Liver (tissue), 9 donors: ENCODE data around the gene UBQLN2. TPM values are rescaled to one million over a fixed set of nuclear protein-coding genes. Genes with fewer than 3 reads are reported as not detected.
"Not testable (repeated sequence)": the region's sequence is repeated elsewhere in the genome, so short reads cannot be mapped to it uniquely, and the experiment has no call there.

Experiments used
- DNase-seq: peaks from one replicate; pipeline ENCODE4 v3.0.0-alpha.2; 2017; ENCODE audit warnings: low spot score
- H3K27ac ChIP-seq, 2 donors: one replicate each; pipeline ENCODE4 v1.7.0; 2013; ENCODE audit warnings: inconsistent platforms in 2 of 2, low read length in 2 of 2, control low read depth in 1 of 2, low read depth in 1 of 2, mild to moderate bottlenecking in 1 of 2
- H3K27me3 ChIP-seq, 4 donors: one replicate each; pipeline versions ENCODE4 v1.6.1 to v1.7.0; 2013; ENCODE audit warnings: low read length in 3 of 4, inconsistent platforms in 1 of 4, mild to moderate bottlenecking in 1 of 4, moderate library complexity in 1 of 4; ENCODE audit not compliant: control insufficient read depth in 4 of 4, insufficient read depth in 4 of 4
- H3K36me3 ChIP-seq, 4 donors: one replicate each; pipeline versions ENCODE4 v1.6.1 to v1.7.0; 2013; ENCODE audit warnings: low read length in 3 of 4, mild to moderate bottlenecking in 3 of 4, low read depth in 1 of 4, moderate library complexity in 1 of 4; ENCODE audit not compliant: control insufficient read depth in 4 of 4, insufficient read depth in 3 of 4
- H3K4me1 ChIP-seq, 4 donors: one replicate each; pipeline versions ENCODE4 v1.6.1 to v1.7.0; 2013; ENCODE audit warnings: low read length in 3 of 4, mild to moderate bottlenecking in 3 of 4, moderate library complexity in 1 of 4; ENCODE audit not compliant: control insufficient read depth in 4 of 4, insufficient read depth in 4 of 4
- H3K4me3 ChIP-seq, 3 donors: one replicate each; pipeline versions ENCODE4 v1.6.1 to v1.7.0; 2013; ENCODE audit warnings: low read length in 3 of 3, control low read depth in 1 of 3, low read depth in 1 of 3, mild to moderate bottlenecking in 1 of 3
- H3K9ac ChIP-seq, 2 donors: one replicate each; pipeline ENCODE4 v1.7.0; 2013; ENCODE audit warnings: low read length in 2 of 2, mild to moderate bottlenecking in 2 of 2, moderate library complexity in 2 of 2, control low read depth in 1 of 2, low read depth in 1 of 2
- H3K9me3 ChIP-seq, 4 donors: one replicate each; pipeline versions ENCODE4 v1.6.1 to v1.7.0; 2013; ENCODE audit warnings: low read length in 3 of 4; ENCODE audit not compliant: control insufficient read depth in 4 of 4
- ATF3 ChIP-seq: IDR thresholded peaks from 2 replicates; pipeline ENCODE4 v1.6.1; 2016; ENCODE audit warnings: antibody characterized with exemption
- FOXA1 ChIP-seq: IDR thresholded peaks from 2 replicates; pipeline ENCODE4 v1.6.1; 2016; ENCODE audit warnings: antibody characterized with exemption
- FOXA2 ChIP-seq: IDR thresholded peaks from 2 replicates; pipeline ENCODE4 v1.6.1; 2016; ENCODE audit warnings: antibody characterized with exemption
- GABPA ChIP-seq, 2 donors: IDR thresholded peaks in 1 of 2; conservative IDR thresholded peaks in 1 of 2; 2 replicates each; pipeline ENCODE4 v1.6.1; 2016; ENCODE audit warnings: antibody characterized with exemption in 2 of 2, mild to moderate bottlenecking in 1 of 2, moderate library complexity in 1 of 2
- HNF4A ChIP-seq, 2 donors: conservative IDR thresholded peaks; 2 replicates each; pipeline ENCODE4 v1.6.1; 2016; ENCODE audit warnings: antibody characterized with exemption in 2 of 2, mild to moderate bottlenecking in 2 of 2
- JUND ChIP-seq, 2 donors: IDR thresholded peaks; 2 replicates each; pipeline ENCODE4 v1.6.1; 2016; ENCODE audit warnings: antibody characterized with exemption in 2 of 2
- NR2F2 ChIP-seq: IDR thresholded peaks from 2 replicates; pipeline ENCODE4 v1.6.1; 2016; ENCODE audit warnings: antibody characterized with exemption
- RAD21 ChIP-seq, 2 donors: IDR thresholded peaks; 2 replicates each; pipeline ENCODE4 v1.6.1; 2016; ENCODE audit warnings: antibody characterized with exemption in 2 of 2, mild to moderate bottlenecking in 2 of 2
- REST ChIP-seq: IDR thresholded peaks from 2 replicates; pipeline ENCODE4 v1.6.1; 2016; ENCODE audit warnings: antibody characterized with exemption, mild to moderate bottlenecking
- RXRA ChIP-seq, 2 donors: IDR thresholded peaks; 2 replicates each; pipeline ENCODE4 v1.6.1; 2017 to 2018; ENCODE audit warnings: antibody characterized with exemption in 2 of 2, mild to moderate bottlenecking in 1 of 2
- SP1 ChIP-seq: IDR thresholded peaks from 2 replicates; pipeline ENCODE4 v1.6.1; 2018; ENCODE audit warnings: antibody characterized with exemption, mild to moderate bottlenecking
- TAF1 ChIP-seq: conservative IDR thresholded peaks from 2 replicates; pipeline ENCODE4 v1.6.1; 2016; ENCODE audit warnings: antibody characterized with exemption, mild to moderate bottlenecking
- YY1 ChIP-seq: IDR thresholded peaks from 2 replicates; pipeline ENCODE4 v1.6.1; 2016; ENCODE audit warnings: antibody characterized with exemption, mild to moderate bottlenecking
- ZBTB33 ChIP-seq: IDR thresholded peaks from 2 replicates; pipeline ENCODE4 v1.6.1; 2016; ENCODE audit warnings: antibody characterized with exemption
- WGBS: extraction: QIAGEN DNeasy Blood & Tissue Kit; methylation state at CpG from one replicate; pipeline ENCODE4 v1.1.7; 2013; 5-methylcytosine and 5-hydroxymethylcytosine counted together
- polyA plus RNA-seq, 2 donors: library from polyadenylated mRNA; stranded (reverse) in 1 of 2; unstranded in 1 of 2; fragments of 200-250 nt in 1 of 2; fragments of >200 nt in 1 of 2; fragmentation: Nextera tagmentation in 1 of 2; extraction: Ambion mirVana in 1 of 2; gene quantifications; one replicate each; pipeline versions ENCODE4 v1.2.1 to v1.2.3, GENCODE V29; 2013 to 2015
- total RNA-seq, 2 donors: library from RNA; depleted of rRNA; stranded (reverse); fragments of >200 nt; gene quantifications; one replicate each; pipeline ENCODE4 v1.2.3, GENCODE V29; 2014
- donor health status: healthy.
- donor health status: healthy.
- donor health status: healthy.
- donor health status: healthy.
- donor health status: healthy.

Gene UBQLN2
- total and polyA plus RNA-seq, 4 donors: 7.9 to 11.9 (median 9.1) TPM

- Histone ChIP-seq H3K4me1 (no peaks in the 10 kb centered on the region), H3K36me3 (no peaks in the 10 kb centered on the region), H3K27me3 (no peaks in the 10 kb centered on the region), H3K27ac (no peak overlapping the region), H3K9ac (no peak overlapping the region), H3K4me3 (no peak overlapping the region), H3K9me3 (no peaks in the 10 kb centered on the region)
- TF ChIP-seq REST (no peak), RXRA (IDR thresholded peaks at IDR 0.05) (no peak), ATF3 (no peak), RAD21 (IDR thresholded peaks at IDR 0.05) (no peak), ZBTB33 (no peak), FOXA1 (no peak), YY1 (no peak), HNF4A (conservative IDR thresholded peaks at IDR 0.05) (no peak), GABPA (IDR thresholded peaks at IDR 0.05 in 1 of 2, conservative IDR thresholded peaks at IDR 0.05 in 1 of 2) (no peak), JUND (IDR thresholded peaks at IDR 0.05) (no peak), NR2F2 (no peak)
- DNase-seq: no peak
- 92% methylated on average over 2 of the region's 2 CpGs for WGBS
Observed at GRCh38 chrX:56576721-56577120, 13.3 kb downstream of the UBQLN2 start.

GRCh38 chrX:56588397-56589188 lies 25.2 kb downstream of the UBQLN2 start:
- Histone ChIP-seq H3K9me3 (peaks cover 0 to 6% (median 0%) of the 10 kb centered on the region in 4 donors), H3K36me3 (no peaks in the 10 kb centered on the region), H3K4me1 (no peaks in the 10 kb centered on the region), H3K9ac (no peak overlapping the region), H3K27me3 (no peaks in the 10 kb centered on the region), H3K4me3 (no peak overlapping the region), H3K27ac (no peak overlapping the region)
- TF ChIP-seq HNF4A (conservative IDR thresholded peaks at IDR 0.05) (no peak), SP1 (no peak), NR2F2 (no peak), REST (no peak), RAD21 (IDR thresholded peaks at IDR 0.05) (no peak), FOXA2 (no peak), TAF1 (no peak)
- 95% methylated on average over 11 of the region's 11 CpGs for WGBS
- DNase-seq: no peak

GRCh38 chrX:56591830-56592229 lies 28.4 kb downstream of the UBQLN2 start:
- not testable (repeated sequence) for H3K9ac ChIP-seq, H3K4me3 ChIP-seq, H3K4me1 ChIP-seq, H3K27me3 ChIP-seq, DNase-seq, H3K9me3 ChIP-seq, H3K27ac ChIP-seq, H3K36me3 ChIP-seq
- 100% methylated on average over 2 of the region's 2 CpGs for WGBS
